Prostate gland (tissue), 2 donors: ENCODE results near the gene SEZ6L2. TPM values are rescaled to one million over a fixed set of nuclear protein-coding genes. Genes with fewer than 3 reads are reported as not detected.

Source experiments
- DNase-seq: peaks from one replicate; pipeline ENCODE4 v3.0.0-alpha.2; 2019; ENCODE audit warnings: low spot score
- H3K27ac ChIP-seq, 2 donors: fragments of 200-600 bp; sonication (generic); 2 replicates each; pipeline ENCODE4 v1.5.1; 2017 to 2019
- H3K27me3 ChIP-seq: fragments of 200-600 bp; sonication (generic); replicated peaks from 2 replicates; pipeline ENCODE4 v1.5.1; 2019; ENCODE audit not compliant: insufficient read depth
- H3K36me3 ChIP-seq, 2 donors: fragments of 200-600 bp; sonication (generic); 1 replicate in 1 of 2; 2 replicates in 1 of 2; pipeline versions ENCODE4 v1.5.1 to v1.8.1; 2017 to 2019
- H3K4me1 ChIP-seq: fragments of 200-600 bp; sonication (generic); replicated peaks from 2 replicates; pipeline ENCODE4 v1.5.1; 2019
- H3K4me3 ChIP-seq, 2 donors: fragments of 200-600 bp; sonication (generic); 2 replicates each; pipeline ENCODE4 v1.5.1; 2017 to 2019
- H3K9me3 ChIP-seq: fragments of 200-600 bp; sonication (generic); 2 replicates; pipeline ENCODE4 v1.5.1; 2017
- POLR2A ChIP-seq: fragments of 450-650 bp; IDR thresholded peaks from one replicate; pipeline ENCODE4 v1.6.1; 2016; ENCODE audit warnings: antibody characterized with exemption, mild to moderate bottlenecking
- POLR2AphosphoS5 ChIP-seq: sonication (generic); formaldehyde crosslinking; IDR thresholded peaks from one replicate; pipeline ENCODE4 v1.6.1; 2017; ENCODE audit warnings: antibody characterized with exemption
- WGBS: methylation state at CpG from one replicate; pipeline ENCODE4 v1.1.5; 2018; 5-methylcytosine and 5-hydroxymethylcytosine counted together
- intact Hi-C: fragments of 100-400 bp; cut with DNase I; formaldehyde crosslinking; loops from one replicate; pipeline ENCODE4 v1.14.2; 2022
- total RNA-seq, 2 donors: library from RNA; depleted of rRNA; stranded (reverse); fragments of >200 nt; gene quantifications; one replicate each; pipeline ENCODE4 v1.1.0, GENCODE V29; 2016
- TF ChIP-seq, protein P1 (sequence below), 4 experiments: fragments of 200-600 bp in 2 of 4; fragments of 450-650 bp in 2 of 4; sonication (generic) in 2 of 4; IDR thresholded peaks; 1 replicate in 3 of 4; 2 replicates in 1 of 4; pipeline ENCODE4 v1.5.1; 2016 to 2019; ENCODE audit warnings: antibody characterized with exemption in 4 of 4, mild to moderate bottlenecking in 2 of 4, moderate library complexity in 2 of 4

The SEZ6L2 gene
- total RNA-seq, 2 donors from 2014 or later = 60.7 to 62.9 TPM

DNA sequence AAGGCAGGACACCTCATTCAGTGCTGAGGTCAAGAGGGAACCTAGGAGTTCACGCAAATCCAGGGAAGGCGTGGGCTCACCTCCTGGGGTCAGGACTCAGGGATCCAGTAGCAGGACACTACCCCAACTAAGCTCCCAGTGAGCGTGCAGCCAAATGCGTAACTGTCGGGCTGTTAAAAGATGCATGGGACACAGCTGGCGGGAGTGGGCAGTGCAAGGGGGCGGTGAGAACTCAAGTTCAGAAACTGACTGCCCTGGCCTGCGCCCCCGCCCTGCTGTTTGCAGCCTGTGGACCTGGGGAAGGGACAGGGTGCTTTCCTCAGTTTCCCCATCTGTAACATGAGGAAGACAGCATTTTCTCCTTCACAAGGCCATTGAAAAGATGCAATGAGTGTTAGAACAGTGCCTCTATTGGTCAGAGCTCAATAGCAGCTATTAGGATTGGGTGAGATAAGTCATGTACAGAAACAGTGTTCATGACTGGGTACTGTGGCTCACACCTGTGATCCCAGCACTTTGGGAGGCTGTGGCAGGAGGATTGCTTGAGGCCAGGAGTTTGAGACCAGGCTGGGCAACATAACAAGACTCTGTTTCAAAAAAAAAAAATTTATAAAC, 56.5 kb downstream of the SEZ6L2 start:
- Histone ChIP-seq H3K9me3 (no peaks in the 10 kb centered on the region), H3K36me3 (peaks cover 0 to 8% of the 10 kb centered on the region in 2 donors), H3K4me3 (no peak overlapping the region), H3K27me3 (no peaks in the 10 kb centered on the region), H3K4me1 (no peaks in the 10 kb centered on the region), H3K27ac (no peak overlapping the region)
- intact Hi-C loops = no loop called here
- 94% methylated on average over 9 of the region's 9 CpGs for WGBS
- DNase-seq = no peak
- TF ChIP-seq, protein P1, sequence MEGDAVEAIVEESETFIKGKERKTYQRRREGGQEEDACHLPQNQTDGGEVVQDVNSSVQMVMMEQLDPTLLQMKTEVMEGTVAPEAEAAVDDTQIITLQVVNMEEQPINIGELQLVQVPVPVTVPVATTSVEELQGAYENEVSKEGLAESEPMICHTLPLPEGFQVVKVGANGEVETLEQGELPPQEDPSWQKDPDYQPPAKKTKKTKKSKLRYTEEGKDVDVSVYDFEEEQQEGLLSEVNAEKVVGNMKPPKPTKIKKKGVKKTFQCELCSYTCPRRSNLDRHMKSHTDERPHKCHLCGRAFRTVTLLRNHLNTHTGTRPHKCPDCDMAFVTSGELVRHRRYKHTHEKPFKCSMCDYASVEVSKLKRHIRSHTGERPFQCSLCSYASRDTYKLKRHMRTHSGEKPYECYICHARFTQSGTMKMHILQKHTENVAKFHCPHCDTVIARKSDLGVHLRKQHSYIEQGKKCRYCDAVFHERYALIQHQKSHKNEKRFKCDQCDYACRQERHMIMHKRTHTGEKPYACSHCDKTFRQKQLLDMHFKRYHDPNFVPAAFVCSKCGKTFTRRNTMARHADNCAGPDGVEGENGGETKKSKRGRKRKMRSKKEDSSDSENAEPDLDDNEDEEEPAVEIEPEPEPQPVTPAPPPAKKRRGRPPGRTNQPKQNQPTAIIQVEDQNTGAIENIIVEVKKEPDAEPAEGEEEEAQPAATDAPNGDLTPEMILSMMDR (IDR thresholded peaks at IDR 0.05) = no peak
- no peak for TF ChIP-seq POLR2A
- no peak for TF ChIP-seq POLR2AphosphoS5

DNA sequence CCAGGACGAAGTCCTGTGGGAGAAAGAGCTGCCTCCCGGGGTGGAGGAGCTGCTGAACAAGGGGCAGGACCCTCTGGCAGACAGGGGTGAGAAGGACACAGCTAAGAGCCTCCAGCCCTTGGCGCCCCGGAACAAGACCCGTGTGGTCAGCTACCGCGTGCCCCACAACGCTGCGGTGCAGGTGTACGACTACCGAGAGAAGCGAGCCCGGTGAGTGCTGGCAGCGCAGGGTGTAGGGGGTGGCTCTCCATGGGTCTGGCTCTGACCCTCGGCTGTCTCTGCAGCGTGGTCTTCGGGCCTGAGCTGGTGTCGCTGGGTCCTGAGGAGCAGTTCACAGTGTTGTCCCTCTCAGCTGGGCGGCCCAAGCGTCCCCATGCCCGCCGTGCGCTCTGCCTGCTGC, 57.7 kb downstream of the SEZ6L2 start:
- 95% methylated on average over 21 of the region's 23 CpGs for WGBS
- TF ChIP-seq POLR2AphosphoS5 (no peak), POLR2A (no peak)
- TF ChIP-seq, protein P1 (IDR thresholded peaks at IDR 0.05) = no peak
- no peak for DNase-seq
- no peak overlapping the region for H3K4me3 ChIP-seq
- peaks cover 2 to 5% of the 10 kb centered on the region in 2 donors for H3K36me3 ChIP-seq
- H3K4me1 ChIP-seq = no peaks in the 10 kb centered on the region
- H3K9me3 ChIP-seq = no peaks in the 10 kb centered on the region
- intact Hi-C loops = no loop called here
- no peaks in the 10 kb centered on the region for H3K27me3 ChIP-seq
- no peak overlapping the region for H3K27ac ChIP-seq

DNA sequence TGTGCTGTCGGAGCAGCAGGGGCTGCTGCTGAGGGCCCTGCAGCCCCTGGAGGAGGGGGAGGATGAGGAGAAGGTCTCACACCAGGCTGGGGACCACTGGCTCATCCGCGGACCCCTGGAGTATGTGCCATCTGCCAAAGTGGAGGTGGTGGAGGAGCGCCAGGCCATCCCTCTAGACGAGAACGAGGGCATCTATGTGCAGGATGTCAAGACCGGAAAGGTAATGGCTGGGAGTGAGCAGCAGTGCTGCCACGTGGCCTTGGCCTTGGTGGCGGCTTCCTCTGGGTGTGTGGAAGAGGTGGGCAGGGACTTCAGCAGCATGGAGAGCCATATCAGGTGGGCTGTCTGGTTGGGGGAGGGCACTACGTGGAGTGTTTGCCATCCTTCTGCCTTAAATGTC, 59.1 kb downstream of the SEZ6L2 start:
- DNase-seq = no peak
- Histone ChIP-seq H3K27me3 (no peaks in the 10 kb centered on the region), H3K9me3 (no peaks in the 10 kb centered on the region), H3K27ac (no peak overlapping the region), H3K4me3 (no peak overlapping the region), H3K4me1 (no peaks in the 10 kb centered on the region), H3K36me3 (peaks cover 2 to 6% of the 10 kb centered on the region in 2 donors)
- intact Hi-C loops = no loop called here
- WGBS = 82% methylated on average over 10 of the region's 10 CpGs
- TF ChIP-seq POLR2A = no peak
- no peak for TF ChIP-seq POLR2AphosphoS5
- TF ChIP-seq, protein P1 (IDR thresholded peaks at IDR 0.05) = no peak

DNA sequence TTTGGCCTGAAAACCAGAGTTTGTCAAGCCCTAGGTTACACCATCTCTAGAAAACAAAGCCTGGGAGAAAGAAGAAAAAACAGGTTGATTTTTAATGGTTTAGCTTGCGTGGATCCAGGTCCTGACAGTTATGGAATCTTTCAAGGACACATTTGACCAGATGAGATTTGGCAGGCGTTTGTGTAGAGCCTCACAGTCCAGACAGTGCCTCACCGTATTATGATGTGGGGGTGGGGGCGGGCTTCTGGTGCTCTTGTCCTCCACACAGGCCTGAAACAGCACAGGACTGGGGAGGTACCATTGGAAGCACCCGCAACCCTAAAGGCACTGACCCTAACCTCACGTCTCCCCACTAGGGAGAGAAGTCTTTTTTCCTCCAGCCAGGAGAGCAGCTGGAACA, 59.5 kb downstream of the SEZ6L2 start:
- intact Hi-C loops = no loop called here
- 76% methylated on average over 6 of the region's 6 CpGs for WGBS
- peaks cover 2 to 6% of the 10 kb centered on the region in 2 donors for H3K36me3 ChIP-seq
- no peaks in the 10 kb centered on the region for H3K4me1 ChIP-seq
- no peak overlapping the region for H3K27ac ChIP-seq
- H3K27me3 ChIP-seq = no peaks in the 10 kb centered on the region
- no peak overlapping the region for H3K4me3 ChIP-seq
- no peaks in the 10 kb centered on the region for H3K9me3 ChIP-seq
- TF ChIP-seq, protein P1 (IDR thresholded peaks at IDR 0.05) = no peak
- TF ChIP-seq POLR2AphosphoS5 (no peak), POLR2A (no peak)
- no peak for DNase-seq

DNA sequence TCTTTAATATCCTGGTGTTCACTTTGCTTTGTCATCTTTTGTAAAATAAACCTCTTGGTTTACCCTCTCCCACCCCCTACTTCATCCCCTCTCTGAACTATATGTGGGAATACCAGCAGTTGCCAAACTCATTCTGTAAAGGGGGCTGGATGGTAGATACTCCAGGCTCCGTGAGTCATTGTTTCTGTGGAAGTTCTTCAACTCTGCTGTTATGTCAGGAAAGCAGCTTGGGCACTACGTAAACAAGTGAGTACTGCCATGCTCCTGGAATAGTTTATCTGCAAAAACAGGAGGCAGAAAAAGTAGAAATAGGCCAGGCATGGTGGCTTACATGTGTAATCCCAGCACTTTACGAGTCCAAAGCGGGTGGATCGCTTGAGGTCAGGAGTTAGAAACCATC, 61.5 kb downstream of the SEZ6L2 start:
- H3K9me3 ChIP-seq = no peaks in the 10 kb centered on the region
- no peak overlapping the region for H3K27ac ChIP-seq
- intact Hi-C loops = no loop called here
- H3K4me3 ChIP-seq = no peak overlapping the region
- H3K36me3 ChIP-seq = peaks cover 8 to 18% of the 10 kb centered on the region in 2 donors
- no peaks in the 10 kb centered on the region for H3K4me1 ChIP-seq
- no peak for DNase-seq
- WGBS = 81% methylated on average over 5 of the region's 5 CpGs
- H3K27me3 ChIP-seq = no peaks in the 10 kb centered on the region
- TF ChIP-seq POLR2A = no peak
- TF ChIP-seq POLR2AphosphoS5 = no peak
- TF ChIP-seq, protein P1 (IDR thresholded peaks at IDR 0.05) = no peak
